Stomach (tissue), 9 donors: ENCODE measurements around the gene ISCA2. TPM values are rescaled to one million over a fixed set of nuclear protein-coding genes. Genes with fewer than 3 reads are reported as not detected.

ENCODE experiments used
- DNase-seq, 2 donors: peaks; one replicate each; pipeline versions ENCODE4 v3.0.0 to v3.0.0-alpha.2; 2013 to 2019
- H3K27ac ChIP-seq, 5 donors: fragments of 200-600 bp in 4 of 5; sonication (generic) in 4 of 5; one replicate each; pipeline ENCODE4 v1.5.1; 2013 to 2019; ENCODE audit warnings: mild to moderate bottlenecking in 1 of 5, moderate library complexity in 1 of 5
- H3K27me3 ChIP-seq, 3 donors: fragments of 200-600 bp; sonication (generic); one replicate each; pipeline ENCODE4 v1.5.1; 2017 to 2019; ENCODE audit warnings: mixed run types in 1 of 3
- H3K36me3 ChIP-seq, 4 donors: fragments of 200-600 bp; sonication (generic); 1 replicate in 3 of 4; 2 replicates in 1 of 4; pipeline ENCODE4 v1.5.1; 2016 to 2019
- H3K4me1 ChIP-seq, 4 donors: fragments of 200-600 bp; sonication (generic); one replicate each; pipeline ENCODE4 v1.5.1; 2016 to 2019
- H3K4me3 ChIP-seq, 4 donors: fragments of 200-600 bp; sonication (generic) in 3 of 4; one replicate each; pipeline ENCODE4 v1.5.1; 2016 to 2019; ENCODE audit warnings: mild to moderate bottlenecking in 1 of 4
- H3K9me3 ChIP-seq, 4 donors: fragments of 200-600 bp; sonication (generic); one replicate each; pipeline ENCODE4 v1.5.1; 2016 to 2019
- CTCF ChIP-seq, 7 experiments: fragments of 450-650 bp in 4 of 7; fragments of 200-600 bp in 3 of 7; sonication (generic) in 3 of 7; IDR thresholded peaks; one replicate each; pipeline ENCODE4 v1.5.1; 2016 to 2019; ENCODE audit warnings: antibody characterized with exemption in 7 of 7, control low read depth in 2 of 7, mild to moderate bottlenecking in 1 of 7
- EP300 ChIP-seq: sonication (generic); formaldehyde crosslinking; IDR thresholded peaks from one replicate; pipeline ENCODE4 v1.6.1; 2017; ENCODE audit warnings: antibody characterized with exemption
- POLR2A ChIP-seq, 4 donors: fragments of 450-650 bp; IDR thresholded peaks; one replicate each; pipeline ENCODE4 v1.6.1; 2016; ENCODE audit warnings: antibody characterized with exemption in 4 of 4, control low read depth in 2 of 4, mild to moderate bottlenecking in 1 of 4, moderate library complexity in 1 of 4
- POLR2AphosphoS5 ChIP-seq, 3 donors: sonication (generic); formaldehyde crosslinking; IDR thresholded peaks; one replicate each; pipeline ENCODE4 v1.6.1; 2016; ENCODE audit warnings: antibody characterized with exemption in 3 of 3
- WGBS, 5 donors: extraction: QIAGEN DNeasy Blood & Tissue Kit in 3 of 5; methylation state at CpG; one replicate each; pipeline versions ENCODE4 v1.1.5 to v1.1.7; 2013 to 2018; 5-methylcytosine and 5-hydroxymethylcytosine counted together
- intact Hi-C: fragments of 100-400 bp; cut with DNase I; formaldehyde crosslinking; loops from one replicate; pipeline ENCODE4 v1.15.1; 2023; ENCODE audit warnings: low total_unique reads
- polyA plus RNA-seq, 3 donors: library from polyadenylated mRNA; stranded (reverse); fragments of 200-250 nt; gene quantifications; one replicate each; pipeline ENCODE4 v1.2.3, GENCODE V29; 2013
- total RNA-seq, 5 donors: library from RNA; depleted of rRNA; stranded (reverse); fragments of >200 nt; gene quantifications; one replicate each; pipeline versions ENCODE4 v1.1.0 to v1.2.3, GENCODE V29; 2014 to 2016
- donor health status: healthy with polysubstance abuse.
- donor health status: Bipolar disorder and iron deficiency.
- donor health status: healthy.

The ISCA2 gene
- total and polyA plus RNA-seq, 8 donors = 15.2 to 34.3 (median 25.0) TPM; not detected in 2

GRCh38 chr14:74456684-74457564 is 36.6 kb upstream of the ISCA2 start:
- no peak for DNase-seq
- Histone ChIP-seq H3K36me3 (no peaks in the 10 kb centered on the region), H3K4me1 (no peaks in the 10 kb centered on the region), H3K4me3 (no peak overlapping the region), H3K27ac (no peak overlapping the region), H3K27me3 (peaks cover 0 to 12% (median 0%) of the 10 kb centered on the region in 3 donors), H3K9me3 (peaks cover 0 to 4% (median 0%) of the 10 kb centered on the region in 4 donors)
- TF ChIP-seq POLR2AphosphoS5 (IDR thresholded peaks at IDR 0.05) (no peak), EP300 (no peak), POLR2A (IDR thresholded peaks at IDR 0.05) (no peak), CTCF (IDR thresholded peaks at IDR 0.05) (no peak)
- 70 to 83% (median 78%) methylated on average over 15 to 17 of the region's 17 CpGs for WGBS, 5 donors
- intact Hi-C loops = no loop called here

- Histone ChIP-seq H3K27ac (no peak overlapping the region), H3K36me3 (no peaks in the 10 kb centered on the region), H3K9me3 (peaks cover 0 to 4% (median 0%) of the 10 kb centered on the region in 4 donors), H3K27me3 (peaks cover 0 to 12% (median 0%) of the 10 kb centered on the region in 3 donors), H3K4me1 (no peaks in the 10 kb centered on the region), H3K4me3 (no peak overlapping the region)
- intact Hi-C loops = no loop called here
- 70 to 81% (median 72%) methylated on average over 4 of the region's 4 CpGs for WGBS, 5 donors
- TF ChIP-seq POLR2AphosphoS5 (IDR thresholded peaks at IDR 0.05) (no peak), CTCF (IDR thresholded peaks at IDR 0.05) (no peak), EP300 (no peak), POLR2A (IDR thresholded peaks at IDR 0.05) (no peak)
- DNase-seq = no peak
Measured at GRCh38 chr14:74457565-74457895, 36.0 kb upstream of the ISCA2 start.

- H3K4me3 ChIP-seq = no peak overlapping the region
- H3K36me3 ChIP-seq = no peaks in the 10 kb centered on the region
- H3K4me1 ChIP-seq = no peaks in the 10 kb centered on the region
- H3K27me3 ChIP-seq = peaks cover 0 to 12% (median 0%) of the 10 kb centered on the region in 3 donors
- intact Hi-C loops = no loop called here
- TF ChIP-seq CTCF (IDR thresholded peaks at IDR 0.05) = peak in 3 of 7 experiments; percentile 32 to 46 (median 38)
- TF ChIP-seq POLR2A (IDR thresholded peaks at IDR 0.05) = no peak
- peak in 1 of 2 donors; percentile 46 for DNase-seq
- 70 to 73% (median 71%) methylated on average over 10 of the region's 10 CpGs for WGBS, 5 donors
- H3K9me3 ChIP-seq = peaks cover 0 to under 1% (median 0%) of the 10 kb centered on the region in 4 donors
- no peak overlapping the region for H3K27ac ChIP-seq
Measured at GRCh38 chr14:74459289-74459946, 34.1 kb upstream of the ISCA2 start.

- TF ChIP-seq POLR2AphosphoS5 (IDR thresholded peaks at IDR 0.05) = no peak
- TF ChIP-seq EP300 = no peak
- TF ChIP-seq POLR2A (IDR thresholded peaks at IDR 0.05) = no peak
- TF ChIP-seq CTCF (IDR thresholded peaks at IDR 0.05) = no peak
- H3K27ac ChIP-seq = no peak overlapping the region
- H3K9me3 ChIP-seq = no peaks in the 10 kb centered on the region
- peaks cover 0 to 12% (median 0%) of the 10 kb centered on the region in 3 donors for H3K27me3 ChIP-seq
- no peaks in the 10 kb centered on the region for H3K36me3 ChIP-seq
- WGBS, 5 donors = 74 to 89% (median 87%) methylated on average over 6 of the region's 6 CpGs
- no peaks in the 10 kb centered on the region for H3K4me1 ChIP-seq
- no peak for DNase-seq
- intact Hi-C loops = no loop called here
- H3K4me3 ChIP-seq = no peak overlapping the region
Measured at GRCh38 chr14:74459976-74460375, 33.6 kb upstream of the ISCA2 start.
